Islet of Langerhans (tissue), 1 donor: Measurements from ENCODE around the gene GKN1.

Experiments
- FAIRE-seq: peaks from one replicate; lab custom pipeline; 2011; peaks lifted over from hg19 to GRCh38; lab: Jason Lieb, UNC

The GKN1 gene

DNA sequence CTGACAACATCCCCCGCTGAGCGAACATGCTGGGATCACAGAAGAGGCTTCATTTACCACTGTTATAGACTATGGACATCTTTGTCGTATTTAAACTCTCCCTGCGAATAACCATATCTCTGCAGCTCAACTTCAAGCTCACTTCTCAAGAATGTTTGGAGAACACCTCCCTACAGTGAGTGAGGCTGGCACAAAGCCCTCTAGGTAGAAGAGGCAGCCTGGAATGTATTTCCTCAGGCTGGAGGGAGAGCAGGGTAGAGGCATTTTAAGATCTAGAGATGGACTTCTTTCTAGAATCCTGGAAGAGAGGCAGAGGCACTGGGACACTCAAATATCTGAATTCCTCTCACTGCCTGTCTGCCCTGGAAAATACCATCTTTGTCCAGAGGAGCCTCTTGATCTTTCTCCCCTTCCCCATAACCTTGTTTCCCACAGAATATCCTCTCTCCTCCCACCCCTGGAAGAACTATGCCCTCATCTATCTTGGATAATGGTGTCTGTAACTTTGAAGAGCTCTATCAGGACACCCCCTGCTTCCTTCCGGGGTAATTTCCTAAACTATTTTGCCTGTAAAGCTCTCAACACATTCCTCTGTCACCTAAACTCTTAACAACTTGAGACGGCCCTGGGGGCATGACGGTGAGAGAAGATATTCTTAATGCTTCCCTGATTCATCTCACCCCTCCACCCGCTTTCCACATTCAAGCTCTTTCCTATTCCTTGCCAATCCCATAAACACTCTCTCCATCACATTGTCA is 36.2 kb downstream of the GKN1 start:
- no peak for FAIRE-seq

- no peak for FAIRE-seq
Measured at GRCh38 chr2:69011611-69012157, 37.2 kb downstream of the GKN1 start.

DNA sequence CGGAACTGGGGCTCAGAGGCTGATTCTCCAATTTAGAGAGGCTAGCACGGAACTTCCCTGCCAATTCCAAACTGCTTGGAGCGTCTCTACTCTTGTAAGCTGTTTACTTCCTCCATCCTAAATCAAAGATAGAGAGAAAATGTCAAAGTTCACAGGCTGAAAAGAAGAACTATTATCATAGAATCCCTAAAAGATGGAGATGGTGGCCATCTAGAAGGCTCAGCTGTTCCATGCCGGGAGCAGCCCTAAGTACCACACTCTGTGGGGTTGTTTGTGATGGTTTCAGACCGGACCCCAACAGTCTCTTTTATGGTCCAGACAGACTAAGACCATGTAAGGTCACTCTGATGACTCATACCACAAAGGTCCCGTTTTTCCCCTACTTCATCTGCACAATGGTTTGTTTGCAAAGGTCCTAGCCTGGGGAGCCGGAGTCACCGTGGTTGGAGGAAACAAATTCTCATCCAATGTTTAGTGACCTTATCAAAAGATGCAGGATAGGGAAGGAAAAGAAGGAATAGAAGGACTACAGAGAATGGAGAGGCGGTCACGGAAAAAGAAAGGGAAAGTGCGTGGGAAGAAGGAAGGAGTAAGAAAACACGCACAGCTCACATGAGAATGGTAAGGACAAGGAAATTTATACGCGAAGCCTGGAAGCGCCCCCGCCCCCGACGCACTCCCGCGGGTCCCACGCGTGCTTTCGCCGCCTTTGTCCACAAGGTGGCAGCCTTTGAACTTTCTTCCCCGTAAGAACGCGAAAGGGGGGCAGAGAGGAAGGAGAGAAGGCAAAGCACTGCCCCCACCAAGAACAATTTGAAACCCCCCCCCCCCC is 38.1 kb downstream of the GKN1 start:
- FAIRE-seq = no peak

DNA sequence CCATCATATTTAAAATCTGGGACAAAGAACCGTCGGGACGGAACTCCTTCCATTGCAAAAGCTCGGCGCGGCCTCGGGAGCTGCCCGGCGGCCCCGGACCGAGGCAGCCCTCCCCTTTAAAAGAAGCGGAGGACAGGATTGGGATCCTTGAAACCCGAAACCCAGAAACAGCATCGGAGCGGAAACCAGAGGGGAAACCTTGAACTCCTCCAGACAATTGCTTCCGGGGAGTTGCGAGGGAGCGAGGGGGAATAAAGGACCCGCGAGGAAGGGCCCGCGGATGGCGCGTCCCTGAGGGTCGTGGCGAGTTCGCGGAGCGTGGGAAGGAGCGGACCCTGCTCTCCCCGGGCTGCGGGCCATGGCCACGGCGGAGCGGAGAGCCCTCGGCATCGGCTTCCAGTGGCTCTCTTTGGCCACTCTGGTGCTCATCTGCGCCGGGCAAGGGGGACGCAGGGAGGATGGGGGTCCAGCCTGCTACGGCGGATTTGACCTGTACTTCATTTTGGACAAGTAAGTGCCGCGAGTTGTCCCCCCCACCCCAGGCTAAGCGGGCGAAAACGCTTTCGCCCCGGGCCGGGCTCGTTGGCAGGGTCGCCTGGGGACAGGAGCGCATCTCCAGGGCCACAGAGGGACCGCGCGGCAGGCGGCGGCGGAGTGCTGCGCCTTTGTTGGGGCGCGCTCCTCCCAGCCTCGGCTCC is 38.9 kb downstream of the GKN1 start, which contains the start of gene ANTXR1:
Gene ANTXR1, plus strand, starts transcription at position 38 of the 698 bp plus-strand sequence. Its CDS starts 321 bp downstream, at position 359.
- no peak for FAIRE-seq

GRCh38 chr2:69013840-69014821 is 39.7 kb downstream of the GKN1 start:
- FAIRE-seq = no peak

GRCh38 chr2:69017080-69017479 is 42.6 kb downstream of the GKN1 start:
- no peak for FAIRE-seq

GRCh38 chr2:69017835-69018234 is 43.4 kb downstream of the GKN1 start:
- no peak for FAIRE-seq

GRCh38 chr2:69018678-69019095 is 44.3 kb downstream of the GKN1 start:
- FAIRE-seq = no peak

DNA sequence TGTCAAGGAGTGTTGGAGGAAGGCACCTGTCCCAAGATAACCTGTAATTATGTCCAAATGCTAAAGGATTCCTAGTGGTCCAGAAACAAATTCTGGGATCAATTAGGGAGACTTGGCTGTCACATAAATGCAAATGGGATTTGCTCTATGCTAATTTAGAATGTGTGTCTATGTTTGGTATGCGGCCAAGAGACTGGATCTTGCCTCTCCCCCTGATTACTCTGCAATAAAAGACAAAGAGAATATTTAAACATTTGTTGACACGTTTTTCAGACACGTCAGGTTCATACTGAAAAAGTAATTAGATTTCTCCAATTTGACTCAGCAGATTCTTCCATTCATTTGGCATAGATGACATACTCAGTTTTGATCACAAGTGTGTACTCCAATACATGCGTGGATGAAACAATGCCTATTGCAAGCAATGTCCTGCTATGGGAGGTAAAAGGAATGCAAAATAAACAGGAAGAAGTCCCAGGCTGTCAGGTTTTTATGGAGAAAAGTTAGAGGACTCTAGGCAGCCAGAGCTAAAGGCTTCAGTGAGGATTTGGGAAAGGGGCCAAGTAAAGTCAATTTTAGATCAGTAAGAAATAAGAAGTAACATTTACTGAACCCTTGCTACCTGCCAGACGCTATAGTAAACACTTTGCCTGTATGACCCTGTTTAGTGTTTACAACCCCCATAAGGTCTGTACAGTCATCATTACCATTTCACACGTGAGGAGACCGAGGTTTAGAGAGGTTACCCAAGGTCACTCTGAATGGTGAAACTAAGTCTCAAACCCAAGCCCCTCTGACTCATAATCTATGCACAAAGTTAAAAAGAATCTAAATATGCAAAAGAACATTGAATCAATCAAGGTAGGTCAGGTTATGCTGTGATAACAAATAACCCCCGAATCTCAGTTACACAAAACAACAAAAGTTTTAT is 46.3 kb downstream of the GKN1 start:
- FAIRE-seq = no peak

GRCh38 chr2:69021727-69022126 is 47.3 kb downstream of the GKN1 start:
- FAIRE-seq = no peak

- FAIRE-seq = no peak
Measured at GRCh38 chr2:69022548-69022947, 48.1 kb downstream of the GKN1 start.

DNA sequence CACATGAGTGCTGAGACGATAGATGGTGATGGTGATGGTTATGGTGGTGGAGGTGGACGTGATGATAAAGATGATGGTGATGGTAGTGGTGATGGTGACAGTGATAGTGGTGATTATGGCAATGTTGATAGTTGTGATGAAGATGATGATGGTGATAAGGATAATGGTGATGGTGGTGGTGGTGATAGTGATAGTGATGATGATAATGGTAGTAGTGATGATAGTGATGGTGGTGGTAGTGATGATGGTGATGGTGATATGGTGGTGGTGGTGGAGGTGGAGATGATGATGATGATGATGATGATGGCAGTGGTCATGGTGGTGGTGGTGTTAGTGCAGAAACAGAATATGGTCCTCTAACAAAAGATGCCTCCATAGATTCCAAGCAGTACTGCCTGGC is 48.8 kb downstream of the GKN1 start:
- no peak for FAIRE-seq

GRCh38 chr2:69026026-69026425 is 51.6 kb downstream of the GKN1 start:
- no peak for FAIRE-seq

- no peak for FAIRE-seq
Measured at GRCh38 chr2:69026691-69027459, 52.4 kb downstream of the GKN1 start.
